Nephron (organoid): Measurements from ENCODE around the gene PIGL.

ENCODE experiments used
- H3K27ac Mint-ChIP-seq, 3 experiments: 2 replicates each; pipeline ENCODE4 v1.8.0; 2020; ENCODE audit warnings: mixed read lengths in 3 of 3, mild to moderate bottlenecking in 2 of 3, moderate library complexity in 1 of 3
- H3K27me3 Mint-ChIP-seq: 2 replicates; pipeline ENCODE4 v1.8.0; 2021; ENCODE audit warnings: low read depth, mild to moderate bottlenecking, moderate library complexity, mixed read lengths
- H3K36me3 Mint-ChIP-seq: 2 replicates; pipeline ENCODE4 v1.8.0; 2020; ENCODE audit warnings: low read depth, mixed read lengths
- H3K4me1 Mint-ChIP-seq: 2 replicates; pipeline ENCODE4 v1.8.0; 2020; ENCODE audit warnings: mixed read lengths
- H3K4me3 Mint-ChIP-seq, 3 experiments: 2 replicates each; pipeline ENCODE4 v1.8.0; 2020; ENCODE audit warnings: mild to moderate bottlenecking in 3 of 3, mixed read lengths in 3 of 3, moderate library complexity in 2 of 3
- H3K9me3 Mint-ChIP-seq: 2 replicates; pipeline ENCODE4 v1.8.0; 2020; ENCODE audit warnings: mixed read lengths
- TF ChIP-seq, protein P1 (sequence below), 3 experiments: fragments of 200-600 bp; sonication (generic); IDR thresholded peaks; one replicate each; pipeline ENCODE4 v1.5.0; 2021; ENCODE audit warnings: antibody characterized with exemption in 3 of 3; ENCODE audit not compliant: unreplicated experiment in 3 of 3

Gene PIGL

DNA sequence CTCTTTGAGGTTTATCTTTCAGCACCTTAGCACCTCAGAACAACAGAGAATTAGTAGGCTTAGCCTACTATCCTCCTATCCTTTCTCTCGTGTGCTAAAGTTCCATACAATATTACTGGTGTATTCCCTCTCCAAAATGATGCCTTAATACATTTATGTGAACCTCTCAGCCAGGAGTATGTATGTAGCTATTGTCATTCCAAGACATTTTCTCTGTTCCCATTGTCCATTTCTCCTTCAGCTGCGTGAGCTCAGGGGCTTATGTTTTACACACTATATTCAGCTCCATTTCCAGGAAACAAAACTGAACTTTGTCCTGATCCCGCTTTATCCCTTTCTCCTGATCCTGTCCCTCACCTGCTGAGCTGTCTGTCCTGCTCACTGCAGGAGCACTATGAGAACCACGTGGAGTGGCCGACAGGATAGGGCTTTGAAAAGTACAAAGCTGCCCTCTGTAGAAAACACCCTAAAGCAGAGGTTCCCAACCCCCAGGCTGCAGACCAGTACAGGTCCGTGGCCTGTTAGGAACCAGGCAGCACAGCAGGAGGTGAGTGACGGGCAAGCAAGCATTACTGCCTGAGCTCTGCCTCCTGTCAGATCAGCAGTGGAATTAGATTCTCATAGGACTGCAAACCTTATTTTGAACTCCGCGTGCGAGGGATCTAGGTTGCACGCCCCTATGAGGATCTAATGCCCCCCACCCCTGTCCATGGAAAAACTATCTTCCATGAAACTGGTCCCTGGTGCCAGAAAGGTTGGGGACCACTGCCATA, 80.5 kb downstream of the PIGL start:
- TF ChIP-seq, protein P1, sequence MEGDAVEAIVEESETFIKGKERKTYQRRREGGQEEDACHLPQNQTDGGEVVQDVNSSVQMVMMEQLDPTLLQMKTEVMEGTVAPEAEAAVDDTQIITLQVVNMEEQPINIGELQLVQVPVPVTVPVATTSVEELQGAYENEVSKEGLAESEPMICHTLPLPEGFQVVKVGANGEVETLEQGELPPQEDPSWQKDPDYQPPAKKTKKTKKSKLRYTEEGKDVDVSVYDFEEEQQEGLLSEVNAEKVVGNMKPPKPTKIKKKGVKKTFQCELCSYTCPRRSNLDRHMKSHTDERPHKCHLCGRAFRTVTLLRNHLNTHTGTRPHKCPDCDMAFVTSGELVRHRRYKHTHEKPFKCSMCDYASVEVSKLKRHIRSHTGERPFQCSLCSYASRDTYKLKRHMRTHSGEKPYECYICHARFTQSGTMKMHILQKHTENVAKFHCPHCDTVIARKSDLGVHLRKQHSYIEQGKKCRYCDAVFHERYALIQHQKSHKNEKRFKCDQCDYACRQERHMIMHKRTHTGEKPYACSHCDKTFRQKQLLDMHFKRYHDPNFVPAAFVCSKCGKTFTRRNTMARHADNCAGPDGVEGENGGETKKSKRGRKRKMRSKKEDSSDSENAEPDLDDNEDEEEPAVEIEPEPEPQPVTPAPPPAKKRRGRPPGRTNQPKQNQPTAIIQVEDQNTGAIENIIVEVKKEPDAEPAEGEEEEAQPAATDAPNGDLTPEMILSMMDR (IDR thresholded peaks at IDR 0.05; ENCODE audit: unreplicated experiment in 3 of 3), result no peak
- Mint-ChIP-seq H3K36me3 (peaks cover 18% of the 10 kb centered on the region), H3K27me3 (no peaks in the 10 kb centered on the region), H3K9me3 (no peaks in the 10 kb centered on the region), H3K4me3 (no peak overlapping the region), H3K4me1 (no peaks in the 10 kb centered on the region), H3K27ac (peak overlapping the region in 1 of 3 experiments; percentile 29)

DNA sequence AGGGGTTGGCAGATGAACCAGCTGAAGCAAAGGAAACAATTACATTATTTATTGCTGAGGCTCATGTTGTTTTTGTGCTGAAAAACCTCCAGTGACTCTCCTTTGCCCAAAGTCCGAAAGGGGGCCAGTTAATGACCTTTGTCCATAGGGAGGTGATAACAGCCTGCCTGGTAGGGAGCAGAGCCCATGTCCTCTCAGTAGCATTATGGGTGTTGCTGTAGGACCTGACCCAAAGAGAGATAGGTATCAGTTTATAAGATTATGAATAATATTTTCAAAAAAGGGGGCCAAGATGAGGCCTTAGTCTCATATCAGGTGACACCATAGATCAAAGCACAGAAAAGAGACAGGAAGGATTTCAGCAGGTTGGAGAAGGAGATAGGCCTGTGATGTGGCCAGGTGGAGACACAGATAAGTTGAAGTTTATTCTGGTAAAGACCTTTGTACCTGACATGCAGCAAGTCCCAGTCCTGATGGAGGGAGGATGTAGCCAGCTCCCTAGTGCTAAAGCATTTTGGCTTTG, 81.2 kb downstream of the PIGL start:
- no peaks in the 10 kb centered on the region for H3K27me3 Mint-ChIP-seq
- H3K4me1 Mint-ChIP-seq, result no peaks in the 10 kb centered on the region
- peaks cover 19% of the 10 kb centered on the region for H3K36me3 Mint-ChIP-seq

DNA sequence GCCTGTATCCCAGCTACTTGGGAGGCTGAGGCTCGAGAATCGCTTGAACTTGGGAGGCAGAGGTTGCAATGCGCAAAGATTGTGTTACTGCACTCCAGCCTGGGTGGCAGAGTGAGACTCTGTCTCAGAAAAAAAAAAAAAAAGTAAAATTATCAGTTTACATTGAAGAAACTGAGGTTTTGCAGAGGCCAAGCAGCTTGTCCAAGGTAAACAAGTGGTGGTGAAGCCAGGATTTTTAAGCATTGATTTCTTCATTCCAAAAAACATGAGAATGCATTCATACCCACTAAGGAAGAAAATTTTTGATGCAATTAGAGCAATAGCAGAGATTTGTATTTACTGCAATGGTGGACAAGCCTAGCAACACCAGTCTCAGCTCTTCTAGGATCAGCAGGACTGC, 83.5 kb downstream of the PIGL start:
- Mint-ChIP-seq H3K36me3 (peaks cover 14% of the 10 kb centered on the region), H3K9me3 (no peaks in the 10 kb centered on the region), H3K4me1 (no peaks in the 10 kb centered on the region), H3K4me3 (no peak overlapping the region), H3K27me3 (no peaks in the 10 kb centered on the region), H3K27ac (no peak overlapping the region)
- TF ChIP-seq, protein P1 (IDR thresholded peaks at IDR 0.05; ENCODE audit: unreplicated experiment in 3 of 3), result no peak

More for the DNA sequence above, 81.2 kb downstream of the PIGL start:
- Mint-ChIP-seq H3K4me3 (no peak overlapping the region), H3K9me3 (no peaks in the 10 kb centered on the region), H3K27ac (no peak overlapping the region)
- TF ChIP-seq, protein P1 (IDR thresholded peaks at IDR 0.05; ENCODE audit: unreplicated experiment in 3 of 3), result no peak

DNA sequence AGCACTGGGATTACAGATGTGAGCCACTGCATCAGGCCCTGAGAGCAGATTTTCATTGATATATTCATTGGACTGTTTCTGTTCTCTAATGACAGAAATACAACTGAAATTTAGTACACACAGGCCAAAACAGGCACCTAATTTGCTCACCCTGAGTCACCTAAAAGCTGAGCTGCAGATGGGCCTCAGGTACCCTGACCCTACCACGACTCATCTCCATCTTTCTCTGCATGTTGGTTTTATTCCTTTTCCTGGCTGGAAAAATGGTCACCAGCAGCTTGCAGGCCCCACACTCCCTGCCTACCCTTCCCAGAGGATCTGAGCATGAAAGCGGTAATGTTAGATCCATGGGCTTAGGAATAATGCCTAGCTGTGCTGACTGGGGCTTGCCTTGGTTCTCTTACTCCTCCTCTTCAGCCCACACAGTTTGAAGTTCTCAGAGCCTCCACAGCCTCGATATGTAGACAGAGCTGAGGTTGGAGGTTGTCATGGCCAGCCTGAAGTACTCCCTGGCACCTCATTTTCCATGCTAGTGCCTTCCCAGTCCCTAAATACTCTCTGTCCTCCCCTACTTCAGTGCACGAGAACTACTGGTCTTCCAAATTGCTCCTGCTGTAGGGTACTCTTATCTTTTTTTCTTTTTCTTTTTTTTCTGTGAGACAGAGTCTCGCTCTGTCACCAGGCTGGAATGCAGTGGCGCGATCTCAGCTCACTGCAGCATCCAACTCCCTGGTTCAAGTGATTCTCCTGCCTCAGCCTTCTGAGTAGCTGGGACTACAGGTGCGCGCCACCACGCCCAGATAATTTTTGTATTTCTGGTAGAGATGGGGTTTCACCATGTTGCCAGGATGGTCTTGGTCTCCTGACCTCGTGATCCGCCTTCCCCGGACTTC, 85.2 kb downstream of the PIGL start:
- no peaks in the 10 kb centered on the region for H3K9me3 Mint-ChIP-seq
- H3K4me3 Mint-ChIP-seq, result no peak overlapping the region
- H3K36me3 Mint-ChIP-seq, result peaks cover 18% of the 10 kb centered on the region
- H3K27ac Mint-ChIP-seq, result no peak overlapping the region
- TF ChIP-seq, protein P1 (IDR thresholded peaks at IDR 0.05; ENCODE audit: unreplicated experiment in 3 of 3), result no peak
- H3K27me3 Mint-ChIP-seq, result no peaks in the 10 kb centered on the region
- H3K4me1 Mint-ChIP-seq, result no peaks in the 10 kb centered on the region

DNA sequence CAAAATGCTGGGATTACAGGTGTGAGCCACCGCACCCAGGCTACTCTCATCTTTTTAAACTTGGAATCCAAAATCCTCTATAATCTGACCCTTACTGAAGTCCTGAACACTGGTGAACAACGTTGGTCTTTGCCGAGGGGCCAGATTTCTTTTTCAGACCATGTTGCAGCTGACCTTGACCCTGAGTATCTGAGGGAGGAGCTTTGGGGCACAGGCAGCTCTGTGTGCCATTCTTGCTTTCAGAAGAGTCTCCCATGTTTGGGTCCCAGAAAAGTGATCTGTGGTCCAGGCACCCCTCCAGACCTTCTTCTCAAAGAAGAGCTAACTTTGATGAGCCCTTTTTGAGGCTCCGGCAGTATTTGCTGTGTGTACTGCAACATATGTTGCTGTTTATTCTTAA, 85.8 kb downstream of the PIGL start:
- TF ChIP-seq, protein P1 (IDR thresholded peaks at IDR 0.05; ENCODE audit: unreplicated experiment in 3 of 3), result no peak
- H3K36me3 Mint-ChIP-seq, result peaks cover 13% of the 10 kb centered on the region
- H3K4me3 Mint-ChIP-seq, result no peak overlapping the region
- no peaks in the 10 kb centered on the region for H3K27me3 Mint-ChIP-seq
- no peaks in the 10 kb centered on the region for H3K4me1 Mint-ChIP-seq
- no peak overlapping the region for H3K27ac Mint-ChIP-seq
- no peaks in the 10 kb centered on the region for H3K9me3 Mint-ChIP-seq
